Measurements from ENCODE around the gene INPP4B. TPM values are rescaled to one million over a fixed set of nuclear protein-coding genes. Genes with fewer than 3 reads are reported as not detected.

INPP4B gene
- total and polyA plus RNA-seq, 2 of the 4 experiments (the other 2 are of a cell fraction): 1.8 to 14.0 TPM

DNA sequence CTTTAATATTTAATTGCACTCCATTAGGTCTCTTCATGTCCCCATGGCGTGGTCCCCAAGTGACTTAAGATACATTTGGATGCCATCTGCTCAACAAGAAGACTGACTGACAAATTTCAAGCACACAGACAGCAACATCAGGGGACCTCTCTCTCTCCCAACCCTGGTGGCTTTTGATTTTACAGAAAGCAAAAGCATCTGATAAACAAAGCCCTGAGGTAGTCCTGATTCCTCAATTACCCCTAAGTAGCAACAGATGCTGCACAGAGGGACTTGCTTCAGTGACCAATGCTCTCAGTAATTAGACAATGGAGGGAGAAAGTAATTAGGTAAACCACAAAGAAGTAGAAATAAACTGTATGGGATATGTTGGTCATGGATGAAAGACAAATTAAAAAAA, 426.4 kb downstream of the INPP4B start:
- no peak overlapping the region for H4K8ac ChIP-seq (ENCODE audit: low read depth in 2 of 2, low read length in 2 of 2)
- WGBS, 2 experiments (ENCODE audit: extremely low coverage in 2 of 2, insufficient read length in 1 of 2): no CpG with 5 or more reads among the region's 1 CpG
- H3K27ac ChIP-seq (ENCODE audit: insufficient read depth, low read length): no peak overlapping the region
- intact Hi-C loops (cut with micrococcal nuclease) (no loop called here), dilution Hi-C loops (cut with HindIII; ENCODE audit: low sequenced_read_pairs, unreplicated experiment) (no loop called here), in situ Hi-C loops (cut with MboI; ENCODE audit: low sequenced_read_pairs) (no loop called here)
- DNase-seq: no peak
- H2BK20ac ChIP-seq (ENCODE audit: low read depth, low read length): no peak overlapping the region
- no peak overlapping the region for H2AFZ ChIP-seq (replicated peaks; ENCODE audit: low read length, poor library complexity)
- H3K9me3 ChIP-seq (ENCODE audit: control insufficient read depth, insufficient read depth, low read length): no peaks in the 10 kb centered on the region
- no peaks in the 10 kb centered on the region for H3K9me1 ChIP-seq (ENCODE audit: insufficient read depth, low read length)
- H3K18ac ChIP-seq (ENCODE audit: low read depth, low read length): no peak overlapping the region; the same call in 1 of the 2 replicates
- H3K4me2 ChIP-seq (ENCODE audit: low read depth, low read length): no peak overlapping the region
- no peak overlapping the region for H2BK15ac ChIP-seq (ENCODE audit: low read depth, low read length)
- H3K23ac ChIP-seq (ENCODE audit: low read depth, low read length): no peak overlapping the region
- ChIA-PET POLR2A (ENCODE audit: unreplicated experiment) (no interaction called here), CTCF (interaction anchor here (0.6 kb wide), 1 partner anchor 96 kb away, joined by 4 read pairs; no protein-coding TSS in a partner anchor)
- H3K27me3 ChIP-seq (ENCODE audit: control insufficient read depth, insufficient read depth, low read length): no peaks in the 10 kb centered on the region
- TF ChIP-seq FOS (IDR thresholded peaks at IDR 0.05; ENCODE audit: low read depth, low read length): no peak
- TF ChIP-seq MAFK (IDR thresholded peaks at IDR 0.05; ENCODE audit: low read depth, low read length): no peak
- TF ChIP-seq MAZ (IDR thresholded peaks at IDR 0.05; ENCODE audit: borderline replicate concordance, low read depth, low read length): no peak
- no peak for TF ChIP-seq SMC3 (IDR thresholded peaks at IDR 0.05; ENCODE audit: low read depth, low read length)
- TF ChIP-seq ELK1 (IDR thresholded peaks at IDR 0.05; ENCODE audit: borderline replicate concordance, low read depth, low read length): no peak
- no peak for TF ChIP-seq CEBPB (IDR thresholded peaks at IDR 0.05; ENCODE audit: low read depth, low read length)
- TF ChIP-seq POLR2A (IDR thresholded peaks at IDR 0.05; ENCODE audit: low read depth, low read length): no peak
- TF ChIP-seq RCOR1 (IDR thresholded peaks at IDR 0.05; ENCODE audit: insufficient replicate concordance, low read length): no peak
- no peak for TF ChIP-seq RAD21 (IDR thresholded peaks at IDR 0.05; ENCODE audit: low read length)
- TF ChIP-seq NFE2L2 (IDR thresholded peaks at IDR 0.05; ENCODE audit: low read depth, low read length): no peak
- TF ChIP-seq BHLHE40 (IDR thresholded peaks at IDR 0.05; ENCODE audit: low read depth, low read length): no peak
- no peak for TF ChIP-seq MXI1 (IDR thresholded peaks at IDR 0.05; ENCODE audit: borderline replicate concordance, low read depth, low read length)
- TF ChIP-seq, protein P1, sequence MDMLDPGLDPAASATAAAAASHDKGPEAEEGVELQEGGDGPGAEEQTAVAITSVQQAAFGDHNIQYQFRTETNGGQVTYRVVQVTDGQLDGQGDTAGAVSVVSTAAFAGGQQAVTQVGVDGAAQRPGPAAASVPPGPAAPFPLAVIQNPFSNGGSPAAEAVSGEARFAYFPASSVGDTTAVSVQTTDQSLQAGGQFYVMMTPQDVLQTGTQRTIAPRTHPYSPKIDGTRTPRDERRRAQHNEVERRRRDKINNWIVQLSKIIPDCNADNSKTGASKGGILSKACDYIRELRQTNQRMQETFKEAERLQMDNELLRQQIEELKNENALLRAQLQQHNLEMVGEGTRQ (IDR thresholded peaks at IDR 0.05; ENCODE audit: low read depth, low read length): no peak
- TF ChIP-seq, protein P2, sequence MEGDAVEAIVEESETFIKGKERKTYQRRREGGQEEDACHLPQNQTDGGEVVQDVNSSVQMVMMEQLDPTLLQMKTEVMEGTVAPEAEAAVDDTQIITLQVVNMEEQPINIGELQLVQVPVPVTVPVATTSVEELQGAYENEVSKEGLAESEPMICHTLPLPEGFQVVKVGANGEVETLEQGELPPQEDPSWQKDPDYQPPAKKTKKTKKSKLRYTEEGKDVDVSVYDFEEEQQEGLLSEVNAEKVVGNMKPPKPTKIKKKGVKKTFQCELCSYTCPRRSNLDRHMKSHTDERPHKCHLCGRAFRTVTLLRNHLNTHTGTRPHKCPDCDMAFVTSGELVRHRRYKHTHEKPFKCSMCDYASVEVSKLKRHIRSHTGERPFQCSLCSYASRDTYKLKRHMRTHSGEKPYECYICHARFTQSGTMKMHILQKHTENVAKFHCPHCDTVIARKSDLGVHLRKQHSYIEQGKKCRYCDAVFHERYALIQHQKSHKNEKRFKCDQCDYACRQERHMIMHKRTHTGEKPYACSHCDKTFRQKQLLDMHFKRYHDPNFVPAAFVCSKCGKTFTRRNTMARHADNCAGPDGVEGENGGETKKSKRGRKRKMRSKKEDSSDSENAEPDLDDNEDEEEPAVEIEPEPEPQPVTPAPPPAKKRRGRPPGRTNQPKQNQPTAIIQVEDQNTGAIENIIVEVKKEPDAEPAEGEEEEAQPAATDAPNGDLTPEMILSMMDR (conservative IDR thresholded peaks at IDR 0.05; ENCODE audit: low read depth, low read length): no peak
- no peak for TF ChIP-seq RFX5 (IDR thresholded peaks at IDR 0.05; ENCODE audit: low read depth, low read length)
- no peak for TF ChIP-seq CHD1 (IDR thresholded peaks at IDR 0.05; ENCODE audit: low read depth, low read length)
- no peaks in the 10 kb centered on the region for H3K79me1 ChIP-seq (ENCODE audit: low read depth in 1 of 2, low read length in 2 of 2)
- no peak overlapping the region for H3K14ac ChIP-seq (replicated peaks; ENCODE audit: low read depth, low read length)
- ATAC-seq (ENCODE audit: low read depth): no peak
- no peak overlapping the region for H3K9ac ChIP-seq (ENCODE audit: low read depth, low read length)
- no peak overlapping the region for H4K91ac ChIP-seq (ENCODE audit: insufficient read depth, low read depth, low read length)
- BruUV-seq (replicated peaks): no TSS peak
- no peak overlapping the region for H3K4ac ChIP-seq (ENCODE audit: low read depth, low read length)
- H3K4me1 ChIP-seq (ENCODE audit: control insufficient read depth, insufficient read depth, low read length): peaks cover 4% of the 10 kb centered on the region; the same call in 1 of the 2 replicates
- no peak overlapping the region for H3K4me3 ChIP-seq (ENCODE audit: insufficient read depth, low read depth, low read length)
- H2AK5ac ChIP-seq (ENCODE audit: low read depth, low read length): no peak overlapping the region
- no peak overlapping the region for H3K56ac ChIP-seq (ENCODE audit: extremely low read depth, insufficient read depth, low read length)
- no peak overlapping the region for H4K5ac ChIP-seq (ENCODE audit: low read depth, low read length)
- H4K20me1 ChIP-seq (ENCODE audit: insufficient read depth, low read length): no peaks in the 10 kb centered on the region
- H2BK120ac ChIP-seq (ENCODE audit: low read depth, low read length): no peak overlapping the region
- H3K36me3 ChIP-seq (ENCODE audit: control insufficient read depth, insufficient read depth, low read length): no peaks in the 10 kb centered on the region
- H2AK9ac ChIP-seq (replicated peaks; ENCODE audit: low read depth, low read length, poor library complexity): no peak overlapping the region
- H2BK5ac ChIP-seq (ENCODE audit: low read depth, low read length, poor library complexity, severe bottlenecking): no peak overlapping the region
